Amygdala (tissue), 56 donors: Measurements from ENCODE around the gene PTPN4.
A peak's percentile ranks its signal among the peaks of the same experiment; 100 is the strongest.

ENCODE experiments used
- DNase-seq, 56 donors: peaks; one replicate each; lab custom pipeline; 2025; lab: John Stamatoyannopoulos, UW

Gene PTPN4

GRCh38 chr2:119730671-119731177 lies 29.0 kb upstream of the PTPN4 start:
- no peak for DNase-seq

GRCh38 chr2:119731983-119732382 lies 27.7 kb upstream of the PTPN4 start:
- no peak for DNase-seq

GRCh38 chr2:119732601-119733164 lies 27.0 kb upstream of the PTPN4 start:
- DNase-seq = no peak

GRCh38 chr2:119734047-119734446 lies 25.7 kb upstream of the PTPN4 start:
- DNase-seq = no peak

GRCh38 chr2:119735565-119735964 lies 24.2 kb upstream of the PTPN4 start:
- DNase-seq = no peak

- no peak for DNase-seq
Observed at GRCh38 chr2:119736021-119736420, 23.7 kb upstream of the PTPN4 start.

GRCh38 chr2:119739580-119740255 lies 20.0 kb upstream of the PTPN4 start:
- DNase-seq = peak in 16 of 56 donors; percentile 10 to 64 (median 30)

- peak in 18 of 56 donors; percentile 10 to 69 (median 28) for DNase-seq
Observed at GRCh38 chr2:119741001-119741400, 18.7 kb upstream of the PTPN4 start.

- DNase-seq = no peak
Observed at GRCh38 chr2:119741868-119742267, 17.9 kb upstream of the PTPN4 start.

GRCh38 chr2:119744335-119744939 lies 15.3 kb upstream of the PTPN4 start:
- no peak for DNase-seq

GRCh38 chr2:119745566-119745965 lies 14.2 kb upstream of the PTPN4 start:
- no peak for DNase-seq

- DNase-seq = no peak
Observed at GRCh38 chr2:119746836-119747686, 12.7 kb upstream of the PTPN4 start.

GRCh38 chr2:119748135-119748534 lies 11.6 kb upstream of the PTPN4 start:
- DNase-seq = no peak

GRCh38 chr2:119749477-119750012 lies 10.2 kb upstream of the PTPN4 start:
- no peak for DNase-seq

- no peak for DNase-seq
Observed at GRCh38 chr2:119751706-119752105, 8.0 kb upstream of the PTPN4 start.

- peak in 3 of 56 donors; percentile 9 to 19 (median 15) for DNase-seq
Observed at GRCh38 chr2:119753041-119753929, 6.4 kb upstream of the PTPN4 start.

- DNase-seq = no peak
Observed at GRCh38 chr2:119753930-119754321, 5.8 kb upstream of the PTPN4 start.

GRCh38 chr2:119755906-119756305 lies 3.8 kb upstream of the PTPN4 start:
- DNase-seq = no peak

- peak in 35 of 56 donors; percentile 10 to 86 (median 40) for DNase-seq
Observed at GRCh38 chr2:119756837-119757236, 2.9 kb upstream of the PTPN4 start.
